Ovary (tissue), 9 donors: Measurements from ENCODE around the gene PPTC7. TPM values are rescaled to one million over a fixed set of nuclear protein-coding genes. Genes with fewer than 3 reads are reported as not detected.
A peak's percentile ranks its signal among the peaks of the same experiment; 100 is the strongest.
"Not testable (repeated sequence)": the region's sequence is repeated elsewhere in the genome, so short reads cannot be mapped to it uniquely, and the experiment has no call there.

Source experiments
- DNase-seq, 5 donors: peaks; one replicate each; pipeline ENCODE4 v3.0.0-alpha.2; 2019 to 2020
- H3K27ac ChIP-seq, 2 donors: fragments of 200-600 bp; one replicate each; pipeline versions ENCODE4 v1.5.1 to v1.8.0; 2019 to 2022
- H3K27me3 ChIP-seq: fragments of 200-600 bp; one replicate; pipeline ENCODE4 v1.8.0; 2022
- H3K36me3 ChIP-seq: fragments of 200-600 bp; sonication (generic); one replicate; pipeline ENCODE4 v1.5.1; 2019
- H3K4me1 ChIP-seq: one replicate; pipeline ENCODE4 v1.8.1; 2013; ENCODE audit warnings: mild to moderate bottlenecking, moderate library complexity; ENCODE audit not compliant: insufficient read depth
- H3K4me3 ChIP-seq: fragments of 200-600 bp; sonication (generic); one replicate; pipeline ENCODE4 v1.5.1; 2017
- H3K9me3 ChIP-seq, 2 donors: fragments of 200-600 bp in 1 of 2; sonication (generic) in 1 of 2; one replicate each; pipeline versions ENCODE4 v1.5.1 to v1.8.1; 2013 to 2019; ENCODE audit warnings: mild to moderate bottlenecking in 1 of 2, moderate library complexity in 1 of 2
- EP300 ChIP-seq: sonication (generic); formaldehyde crosslinking; IDR thresholded peaks from one replicate; pipeline ENCODE4 v1.6.1; 2017; ENCODE audit warnings: antibody characterized with exemption
- POLR2A ChIP-seq: fragments of 450-650 bp; IDR thresholded peaks from one replicate; pipeline ENCODE4 v1.6.1; 2017; ENCODE audit warnings: antibody characterized with exemption, mild to moderate bottlenecking, moderate library complexity
- WGBS, 3 donors: extraction: QIAGEN DNeasy Blood & Tissue Kit in 1 of 3; methylation state at CpG; one replicate each; pipeline versions ENCODE4 v1.1.5 to v1.1.7; 2013 to 2017; 5-methylcytosine and 5-hydroxymethylcytosine counted together
- intact Hi-C, 4 donors: fragments of 100-400 bp; cut with DNase I; formaldehyde crosslinking; loops; one replicate each; pipeline versions ENCODE4 v1.11.0 to v1.15.1; 2022 to 2023
- polyA plus RNA-seq, 2 donors: library from polyadenylated mRNA; stranded (reverse); fragments of 200-250 nt in 1 of 2; fragments of 350-450 nt in 1 of 2; fragmentation: Illumina TruSeq in 1 of 2; extraction: RNeasy Lipid Tissue Mini Kit (QIAGEN cat#74804) in 1 of 2; gene quantifications; one replicate each; pipeline ENCODE4 v1.2.3, GENCODE V29; 2013 to 2014
- total RNA-seq, 7 donors: library from RNA; depleted of rRNA in 2 of 7; stranded (reverse); fragments of >200 nt in 2 of 7; fragmentation: NEBNext Ultra II Directional in 3 of 7; extraction: Animal tissue kit (Norgen Biotek cat#: 25700) in 3 of 7; gene quantifications; one replicate each; pipeline versions ENCODE4 v1.1.0 to v1.2.4, GENCODE V29; 2016 to 2023
- TF ChIP-seq, protein P1 (sequence below), 3 donors: fragments of 450-650 bp in 2 of 3; fragments of 200-600 bp in 1 of 3; IDR thresholded peaks; one replicate each; pipeline versions ENCODE4 v1.5.1 to v1.8.0; 2016 to 2022; ENCODE audit warnings: antibody characterized with exemption in 3 of 3, mild to moderate bottlenecking in 1 of 3
- donor health status: DM: no; HTN: no; CAD: no; lungs with moderate emphysema.
- donor health status: DM: no; HTN: no; CAD: no.
- donor health status: Bipolar disorder and iron deficiency.
- donor health status: DM: yes; HTN: yes; CAD: no.
- donor health status: DM: no; HTN: no; CAD: no.
- donor health status: DM: yes; HTN: yes; CAD: no.

PPTC7 gene
- total and polyA plus RNA-seq, 9 donors: 10.0 to 25.5 (median 19.2) TPM

DNA sequence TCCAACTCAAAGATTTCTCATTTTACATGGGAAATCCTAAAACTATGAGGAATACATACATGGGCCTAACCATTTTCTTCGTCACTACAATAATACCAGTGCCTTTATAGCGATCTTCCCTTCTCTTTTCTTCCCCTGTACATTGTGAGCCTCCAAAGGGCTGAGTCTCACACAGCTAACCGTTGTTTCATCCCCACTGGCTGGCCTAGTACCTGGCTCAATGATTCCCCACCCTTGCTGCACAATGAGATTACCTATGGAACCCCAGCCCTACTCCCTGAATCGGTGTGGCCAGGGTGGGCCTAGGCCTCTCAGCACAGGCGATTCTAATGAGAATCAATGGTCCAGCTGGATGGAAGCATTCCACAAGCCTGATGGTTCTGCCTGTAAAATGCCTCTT lies 16.1 kb downstream of the PPTC7 start:
- TF ChIP-seq EP300 (no peak), POLR2A (no peak)
- TF ChIP-seq, protein P1, sequence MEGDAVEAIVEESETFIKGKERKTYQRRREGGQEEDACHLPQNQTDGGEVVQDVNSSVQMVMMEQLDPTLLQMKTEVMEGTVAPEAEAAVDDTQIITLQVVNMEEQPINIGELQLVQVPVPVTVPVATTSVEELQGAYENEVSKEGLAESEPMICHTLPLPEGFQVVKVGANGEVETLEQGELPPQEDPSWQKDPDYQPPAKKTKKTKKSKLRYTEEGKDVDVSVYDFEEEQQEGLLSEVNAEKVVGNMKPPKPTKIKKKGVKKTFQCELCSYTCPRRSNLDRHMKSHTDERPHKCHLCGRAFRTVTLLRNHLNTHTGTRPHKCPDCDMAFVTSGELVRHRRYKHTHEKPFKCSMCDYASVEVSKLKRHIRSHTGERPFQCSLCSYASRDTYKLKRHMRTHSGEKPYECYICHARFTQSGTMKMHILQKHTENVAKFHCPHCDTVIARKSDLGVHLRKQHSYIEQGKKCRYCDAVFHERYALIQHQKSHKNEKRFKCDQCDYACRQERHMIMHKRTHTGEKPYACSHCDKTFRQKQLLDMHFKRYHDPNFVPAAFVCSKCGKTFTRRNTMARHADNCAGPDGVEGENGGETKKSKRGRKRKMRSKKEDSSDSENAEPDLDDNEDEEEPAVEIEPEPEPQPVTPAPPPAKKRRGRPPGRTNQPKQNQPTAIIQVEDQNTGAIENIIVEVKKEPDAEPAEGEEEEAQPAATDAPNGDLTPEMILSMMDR (IDR thresholded peaks at IDR 0.05): no peak
- peaks cover 16% of the 10 kb centered on the region for H3K4me1 ChIP-seq
- intact Hi-C loops: no loop called here
- no peaks in the 10 kb centered on the region for H3K9me3 ChIP-seq
- H3K4me3 ChIP-seq: no peak overlapping the region
- H3K36me3 ChIP-seq: no peaks in the 10 kb centered on the region
- H3K27ac ChIP-seq: no peak overlapping the region
- DNase-seq: no peak
- 96 to 99% (median 97%) methylated on average over 5 of the region's 5 CpGs for WGBS, 3 donors
- H3K27me3 ChIP-seq: no peaks in the 10 kb centered on the region

DNA sequence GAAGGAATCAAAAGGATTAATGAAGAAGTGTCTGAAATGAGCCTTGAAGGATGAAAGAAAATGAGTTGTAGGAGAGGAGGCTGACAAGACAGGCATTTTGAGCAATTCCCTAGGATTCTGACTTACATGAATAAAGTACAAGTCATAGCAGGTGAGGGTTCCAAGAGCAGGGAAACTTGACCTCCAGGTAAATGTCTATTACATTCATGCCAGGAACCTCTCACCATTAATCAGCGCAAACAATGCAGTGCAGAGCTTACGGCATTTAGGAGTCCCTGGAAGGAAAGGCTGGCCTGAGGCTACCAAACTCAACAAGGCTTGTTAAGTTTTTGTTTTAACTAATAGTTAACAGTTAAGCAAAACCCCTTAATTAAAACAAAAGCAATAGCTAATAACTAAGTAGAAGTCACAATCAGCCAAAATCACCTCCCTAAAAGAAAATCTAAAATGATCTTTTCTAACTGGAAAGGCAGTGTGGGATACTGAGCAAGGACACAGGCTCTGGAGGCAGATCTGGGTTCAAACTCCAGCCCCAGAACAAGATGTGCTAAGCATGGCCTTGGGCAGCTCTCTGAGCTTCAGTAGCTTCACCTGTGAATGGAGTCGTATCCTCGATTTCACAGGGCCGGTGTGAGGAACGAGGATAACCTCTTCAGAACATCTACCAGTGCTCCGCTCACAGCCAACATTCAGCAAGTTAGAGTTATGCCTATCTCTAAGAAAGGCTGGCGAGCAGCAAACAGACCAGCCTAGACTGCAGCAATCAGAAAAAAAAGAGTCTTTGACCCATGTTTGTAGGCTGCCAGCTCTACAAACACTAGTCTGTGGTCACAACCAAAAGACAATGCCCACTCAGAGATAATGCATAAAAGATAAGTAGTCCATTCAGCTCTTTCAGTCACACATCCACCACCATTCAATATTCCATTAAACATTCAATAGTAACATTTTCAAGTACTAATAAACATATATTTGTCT lies 16.9 kb downstream of the PPTC7 start:
- H3K27ac ChIP-seq: peak overlapping the region in 1 of 2 donors; percentile 46

DNA sequence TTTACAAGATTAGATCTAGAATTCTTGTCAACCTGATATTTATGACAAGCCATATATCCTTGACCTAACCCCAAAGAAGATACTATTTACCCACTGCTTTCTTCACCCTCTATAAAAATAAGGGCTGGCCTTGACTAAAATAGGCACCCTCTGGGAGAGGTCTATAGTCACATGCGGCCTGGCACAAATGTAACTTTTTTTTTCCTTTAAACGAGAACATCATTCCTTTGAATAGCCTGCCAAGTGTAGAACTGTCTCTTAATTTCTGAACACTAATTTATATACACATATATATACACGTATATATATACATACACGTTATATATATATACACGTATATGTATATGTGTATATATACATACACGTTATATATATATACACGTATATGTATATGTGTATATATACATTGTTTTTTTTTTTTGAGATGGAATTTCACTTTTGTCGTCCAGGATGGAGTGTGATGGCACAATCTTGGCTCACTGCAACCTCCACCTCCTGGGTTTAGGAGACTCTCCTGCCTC lies 18.6 kb downstream of the PPTC7 start:
- DNase-seq: no peak
- WGBS, 3 donors: 26 to 38% (median 32%) methylated on average over 8 of the region's 8 CpGs
- Histone ChIP-seq H3K27ac (peak overlapping the region in 1 of 2 donors; percentile 78), H3K27me3 (no peaks in the 10 kb centered on the region), H3K36me3 (no peaks in the 10 kb centered on the region), H3K4me3 (no peak overlapping the region), H3K9me3 (no peaks in the 10 kb centered on the region), H3K4me1 (peaks cover 26% of the 10 kb centered on the region)
- intact Hi-C loops: no loop called here
- TF ChIP-seq POLR2A (no peak), EP300 (no peak)
- TF ChIP-seq, protein P1 (IDR thresholded peaks at IDR 0.05): no peak

More for the DNA sequence above, 16.9 kb downstream of the PPTC7 start:
- H3K27me3 ChIP-seq: no peaks in the 10 kb centered on the region
- no peak overlapping the region for H3K4me3 ChIP-seq
- no peaks in the 10 kb centered on the region for H3K36me3 ChIP-seq
- intact Hi-C loops: no loop called here
- WGBS, 3 donors: 64 to 67% (median 66%) methylated on average over 8 of the region's 8 CpGs
- no peak for DNase-seq
- TF ChIP-seq POLR2A (no peak), EP300 (no peak)
- TF ChIP-seq, protein P1 (IDR thresholded peaks at IDR 0.05): no peak
- peaks cover 24% of the 10 kb centered on the region for H3K4me1 ChIP-seq
- no peaks in the 10 kb centered on the region for H3K9me3 ChIP-seq

DNA sequence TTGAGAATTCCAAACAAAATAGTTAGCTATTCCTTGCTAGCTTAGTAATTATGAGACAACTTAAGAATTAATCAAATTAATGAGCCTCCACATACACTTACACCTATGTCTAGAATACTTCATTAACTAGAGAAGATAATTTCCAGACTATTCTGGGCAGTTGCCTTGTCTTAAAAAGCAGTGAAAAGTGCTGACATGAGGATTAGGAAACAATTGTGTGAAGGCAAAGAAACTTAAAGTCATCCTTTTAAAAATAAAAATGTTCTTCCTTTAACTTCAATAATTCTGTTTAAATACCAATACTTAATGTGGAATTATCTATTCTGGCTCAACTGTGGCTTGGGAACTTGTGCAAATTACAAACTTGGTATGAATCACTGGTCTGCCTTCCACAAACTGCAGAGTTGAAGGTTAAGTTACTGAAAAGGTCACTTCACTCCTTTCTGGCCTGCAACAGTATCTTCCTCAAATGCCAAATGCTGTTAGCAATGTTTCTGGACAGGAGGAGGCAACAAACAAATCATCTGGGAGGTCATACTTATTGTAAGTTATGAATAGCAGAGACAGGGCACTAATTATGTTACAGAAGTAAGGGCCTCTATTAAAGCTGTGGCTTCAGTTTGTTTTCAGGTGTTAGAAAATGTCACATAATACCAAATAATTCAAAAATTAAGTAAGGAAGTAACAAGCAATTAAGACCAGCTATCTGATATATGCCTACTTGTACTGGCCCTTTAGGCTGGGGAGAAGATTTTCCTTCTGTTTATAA lies 19.2 kb downstream of the PPTC7 start:
- TF ChIP-seq POLR2A (no peak), EP300 (no peak)
- TF ChIP-seq, protein P1 (IDR thresholded peaks at IDR 0.05): no peak
- intact Hi-C loops: no loop called here
- Histone ChIP-seq H3K4me1 (peaks cover 28% of the 10 kb centered on the region), H3K9me3 (no peaks in the 10 kb centered on the region), H3K27me3 (no peaks in the 10 kb centered on the region), H3K36me3 (no peaks in the 10 kb centered on the region), H3K27ac (peak overlapping the region in 1 of 2 donors; percentile 78), H3K4me3 (no peak overlapping the region)
- peak in 1 of 5 donors; percentile 43 for DNase-seq

DNA sequence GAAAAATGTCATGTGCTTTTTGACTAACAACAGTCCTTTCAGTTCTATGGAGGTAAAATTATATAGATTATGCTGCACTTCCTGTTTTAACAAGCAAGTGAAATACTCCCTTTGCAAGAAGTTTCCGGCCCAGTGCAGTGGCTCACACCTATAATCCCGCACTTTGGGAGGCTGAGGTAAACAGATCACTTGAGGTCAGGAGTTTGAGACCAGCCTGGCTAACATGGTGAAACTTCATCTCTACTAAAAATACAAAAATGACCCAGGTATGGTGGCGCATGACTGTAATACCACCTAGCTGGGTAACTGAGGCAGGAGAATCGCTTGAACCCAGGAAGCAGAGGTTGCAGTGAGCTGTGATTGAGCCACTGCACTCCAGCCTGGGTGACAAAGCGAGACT lies 20.7 kb downstream of the PPTC7 start:
- H3K9me3 ChIP-seq, H3K27me3 ChIP-seq, H3K36me3 ChIP-seq, intact Hi-C loops, DNase-seq, H3K4me3 ChIP-seq: not testable (repeated sequence)
- Histone ChIP-seq H3K27ac (peak overlapping the region in 1 of 2 donors; percentile 78), H3K4me1 (peaks cover 26% of the 10 kb centered on the region)
- WGBS, 3 donors: 83 to 89% (median 85%) methylated on average over 5 of the region's 5 CpGs
